Measurements from ENCODE around the gene VSTM4.

The VSTM4 gene

DNA sequence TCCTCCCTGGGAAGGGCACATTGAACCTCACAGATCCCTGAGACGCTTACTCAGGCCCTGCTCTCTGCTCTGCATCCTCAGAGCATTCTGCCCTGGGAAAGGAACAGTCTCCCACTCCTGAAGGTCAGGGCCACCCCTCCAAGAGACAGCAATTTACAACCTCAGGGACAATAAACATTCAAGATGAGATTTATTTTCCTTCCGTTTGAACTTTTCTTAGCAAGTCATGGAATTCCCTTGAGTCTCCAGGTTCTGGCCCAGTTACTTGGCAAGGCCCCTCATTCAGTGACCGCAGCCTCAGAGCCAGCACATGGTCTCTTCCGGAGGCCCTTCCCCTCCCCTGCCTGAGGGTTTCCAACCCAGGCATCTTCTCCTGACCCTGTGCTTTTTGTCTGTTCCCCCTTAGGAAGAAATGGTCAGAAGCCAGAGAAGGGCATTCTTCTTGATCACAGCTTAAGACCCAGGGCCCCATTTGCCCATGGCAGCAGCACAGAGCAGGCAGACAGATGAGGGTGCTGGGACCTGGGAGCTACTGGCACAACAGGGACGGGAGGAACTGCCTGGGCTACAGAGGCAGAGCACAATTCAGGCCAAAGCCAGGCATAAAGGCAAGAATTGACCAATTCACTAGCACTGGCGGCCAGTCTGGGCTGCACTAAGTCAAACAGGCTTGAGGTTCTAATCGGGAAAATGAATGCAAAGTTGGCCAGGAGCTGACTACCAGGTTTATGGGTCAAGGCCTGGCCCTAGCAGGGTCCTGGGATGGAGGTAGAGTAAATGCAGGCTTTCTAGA, 56.7 kb downstream of the VSTM4 start:
- no peak for DNase-seq (ENCODE audit: low read depth)
- TF ChIP-seq, protein P1, sequence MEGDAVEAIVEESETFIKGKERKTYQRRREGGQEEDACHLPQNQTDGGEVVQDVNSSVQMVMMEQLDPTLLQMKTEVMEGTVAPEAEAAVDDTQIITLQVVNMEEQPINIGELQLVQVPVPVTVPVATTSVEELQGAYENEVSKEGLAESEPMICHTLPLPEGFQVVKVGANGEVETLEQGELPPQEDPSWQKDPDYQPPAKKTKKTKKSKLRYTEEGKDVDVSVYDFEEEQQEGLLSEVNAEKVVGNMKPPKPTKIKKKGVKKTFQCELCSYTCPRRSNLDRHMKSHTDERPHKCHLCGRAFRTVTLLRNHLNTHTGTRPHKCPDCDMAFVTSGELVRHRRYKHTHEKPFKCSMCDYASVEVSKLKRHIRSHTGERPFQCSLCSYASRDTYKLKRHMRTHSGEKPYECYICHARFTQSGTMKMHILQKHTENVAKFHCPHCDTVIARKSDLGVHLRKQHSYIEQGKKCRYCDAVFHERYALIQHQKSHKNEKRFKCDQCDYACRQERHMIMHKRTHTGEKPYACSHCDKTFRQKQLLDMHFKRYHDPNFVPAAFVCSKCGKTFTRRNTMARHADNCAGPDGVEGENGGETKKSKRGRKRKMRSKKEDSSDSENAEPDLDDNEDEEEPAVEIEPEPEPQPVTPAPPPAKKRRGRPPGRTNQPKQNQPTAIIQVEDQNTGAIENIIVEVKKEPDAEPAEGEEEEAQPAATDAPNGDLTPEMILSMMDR (IDR thresholded peaks at IDR 0.05; ENCODE audit: insufficient read depth, low read depth, low read length, missing control alignments), result no peak

DNA sequence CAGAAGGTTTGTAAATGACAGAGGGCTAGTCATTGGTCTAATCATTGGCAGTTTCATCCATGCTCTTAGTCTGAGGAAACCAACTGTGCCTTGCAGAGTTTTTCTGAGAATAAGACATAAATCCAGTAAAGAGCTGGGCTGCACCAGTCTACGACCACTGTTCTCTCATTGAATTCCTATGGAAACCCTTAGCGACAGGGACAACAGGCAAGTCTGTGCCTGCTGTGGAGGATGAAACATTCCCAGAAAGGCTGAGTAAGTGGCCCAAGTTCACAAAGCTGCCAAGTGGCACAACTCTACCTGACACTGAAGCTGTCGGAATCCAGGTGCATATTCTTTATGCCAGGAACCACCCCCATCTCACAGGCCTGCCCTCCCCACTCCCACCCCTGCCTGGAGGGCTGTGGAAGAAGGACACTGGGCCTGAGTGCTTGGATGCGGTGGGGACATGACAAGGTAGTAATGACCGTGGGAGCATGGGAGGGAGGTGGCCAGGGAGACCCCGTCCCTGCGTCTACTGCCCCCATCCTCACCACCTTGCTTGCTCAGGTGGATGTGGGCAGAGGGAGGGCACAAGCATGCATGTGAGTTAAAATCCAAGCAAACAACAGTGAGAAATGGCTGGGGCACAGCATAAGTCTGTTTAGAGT, 58.0 kb downstream of the VSTM4 start:
- TF ChIP-seq, protein P1 (IDR thresholded peaks at IDR 0.05; ENCODE audit: insufficient read depth, low read depth, low read length, missing control alignments), result no peak
- no peak for DNase-seq (ENCODE audit: low read depth)
- H3K4me3 ChIP-seq (ENCODE audit: low read length), result no peak overlapping the region

More for the DNA sequence above, 56.7 kb downstream of the VSTM4 start:
- no peak overlapping the region for H3K4me3 ChIP-seq (ENCODE audit: low read length)

DNA sequence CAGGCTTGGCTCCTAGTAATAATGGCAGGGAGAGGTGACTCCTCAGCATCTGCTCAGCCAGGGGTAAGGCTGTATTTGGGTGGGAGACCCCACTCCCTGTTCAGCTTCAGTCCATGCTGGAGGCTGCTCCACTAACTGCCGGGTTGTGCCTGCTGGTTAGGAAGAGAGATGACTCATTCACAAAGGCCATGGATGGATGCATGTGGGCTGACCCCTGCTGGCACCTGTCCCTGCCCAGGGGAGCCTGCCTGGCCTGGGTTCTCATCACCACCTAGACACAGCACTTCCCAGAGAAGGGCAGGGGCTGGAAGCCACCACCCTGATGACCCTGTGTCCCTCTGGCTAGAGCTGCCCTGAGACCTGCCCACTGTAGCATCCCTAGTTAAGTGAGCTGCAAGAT, 59.0 kb downstream of the VSTM4 start:
- TF ChIP-seq, protein P1 (IDR thresholded peaks at IDR 0.05; ENCODE audit: insufficient read depth, low read depth, low read length, missing control alignments), result no peak
- no peak for DNase-seq (ENCODE audit: low read depth)
- no peak overlapping the region for H3K4me3 ChIP-seq (ENCODE audit: low read length)

DNA sequence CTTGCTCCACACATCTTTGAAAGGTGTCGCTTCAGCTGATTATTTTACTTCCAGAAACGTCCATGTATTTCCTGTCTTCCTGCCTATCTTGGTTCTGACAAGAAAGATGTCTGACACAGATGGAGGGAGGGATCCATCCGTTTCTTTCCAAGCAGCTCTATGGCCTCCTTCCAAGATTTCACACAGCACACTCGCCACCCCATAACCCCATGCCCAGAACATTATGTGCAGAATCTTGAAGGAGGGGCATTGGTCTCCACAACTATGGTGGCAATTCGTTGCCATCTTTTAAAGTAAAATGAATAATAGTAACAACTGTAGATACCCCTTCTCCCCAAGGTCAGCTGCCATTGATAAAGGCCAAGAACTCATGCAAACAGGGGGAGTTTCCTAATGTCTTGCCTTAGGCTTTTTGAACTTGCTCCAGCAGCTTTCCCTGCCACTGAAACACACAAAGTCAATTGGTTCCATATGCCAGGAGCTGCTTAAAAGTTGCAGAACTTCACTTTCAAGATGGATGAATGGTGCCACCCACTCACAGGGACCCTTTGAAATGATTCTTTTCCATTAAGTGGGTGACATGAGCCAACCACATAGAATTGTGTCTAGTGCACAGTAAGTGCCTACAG, 60.0 kb downstream of the VSTM4 start:
- no peak for DNase-seq (ENCODE audit: low read depth)
- TF ChIP-seq, protein P1 (IDR thresholded peaks at IDR 0.05; ENCODE audit: insufficient read depth, low read depth, low read length, missing control alignments), result no peak
- H3K4me3 ChIP-seq (ENCODE audit: low read length), result no peak overlapping the region

DNA sequence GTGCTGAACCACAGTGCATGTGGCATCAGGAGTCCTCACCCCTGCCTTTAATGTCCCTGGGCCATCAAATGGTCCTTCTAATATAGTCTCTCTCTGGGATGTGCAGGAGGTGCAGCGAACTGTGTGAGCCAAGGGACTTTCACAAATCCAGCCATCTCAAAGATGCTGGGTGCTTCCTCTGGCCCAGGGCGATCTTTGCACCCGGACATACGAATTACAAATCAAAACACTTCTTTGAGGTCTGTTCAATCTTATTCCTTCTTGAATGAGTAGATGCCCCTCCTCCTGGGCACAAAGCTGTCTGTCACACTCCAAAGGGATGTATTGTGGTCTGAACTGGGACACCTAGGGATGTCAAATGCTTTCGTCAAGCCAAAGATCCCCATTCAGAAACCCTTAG, 60.6 kb downstream of the VSTM4 start:
- DNase-seq (ENCODE audit: low read depth), result no peak
- H3K4me3 ChIP-seq (ENCODE audit: low read length), result no peak overlapping the region
- TF ChIP-seq, protein P1 (IDR thresholded peaks at IDR 0.05; ENCODE audit: insufficient read depth, low read depth, low read length, missing control alignments), result no peak

DNA sequence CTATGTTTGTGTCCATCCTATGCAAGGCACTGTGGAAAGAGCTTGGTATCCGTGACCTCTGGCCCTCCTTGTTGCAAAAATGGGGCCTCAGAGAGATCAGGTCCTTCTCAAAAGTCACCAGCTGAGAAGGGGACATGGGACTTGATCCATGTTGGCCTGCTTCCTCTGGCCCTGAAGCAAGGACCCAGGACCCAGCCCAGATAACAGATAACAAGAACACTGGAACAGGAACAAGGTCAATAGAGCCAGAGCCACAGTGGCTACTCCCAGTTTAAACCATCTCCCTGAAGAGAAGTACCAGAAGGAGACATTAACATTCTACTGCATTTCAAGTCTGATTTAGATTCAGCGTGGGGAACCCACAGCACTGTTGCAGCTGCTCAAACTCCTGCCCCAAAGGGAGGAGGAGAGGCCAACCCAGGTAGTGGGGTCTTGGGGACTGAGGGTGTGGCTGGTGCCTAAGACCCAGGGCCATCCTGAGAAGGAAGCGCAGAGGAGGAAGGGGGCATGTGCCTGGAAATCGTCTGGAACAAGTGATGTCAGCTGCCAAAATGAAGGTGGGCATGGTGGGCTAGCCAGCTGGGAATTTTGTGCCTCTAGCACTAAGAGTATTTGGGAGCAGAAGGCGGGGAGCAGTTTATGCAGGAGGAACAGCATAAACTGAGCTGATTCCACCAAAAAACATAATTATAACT, 61.2 kb downstream of the VSTM4 start:
- no peak overlapping the region for H3K4me3 ChIP-seq (ENCODE audit: low read length)
- TF ChIP-seq, protein P1 (IDR thresholded peaks at IDR 0.05; ENCODE audit: insufficient read depth, low read depth, low read length, missing control alignments), result no peak
- no peak for DNase-seq (ENCODE audit: low read depth)
